Tibial artery (tissue), 4 donors: ENCODE results near the gene OBSCN.

Experiments
- DNase-seq, 2 donors: peaks; one replicate each; pipeline ENCODE4 v3.0.0-alpha.2; 2019
- H3K27ac ChIP-seq, 2 donors: fragments of 200-600 bp; sonication (generic) in 1 of 2; 1 replicate in 1 of 2; 2 replicates in 1 of 2; pipeline ENCODE4 v1.5.1; 2018 to 2019; ENCODE audit warnings: mild to moderate bottlenecking in 1 of 2
- H3K27me3 ChIP-seq, 2 donors: fragments of 200-600 bp; sonication (generic) in 1 of 2; one replicate each; pipeline versions ENCODE4 v1.5.1 to v1.6.0; 2016 to 2019
- H3K36me3 ChIP-seq, 3 donors: fragments of 200-600 bp; sonication (generic) in 2 of 3; one replicate each; pipeline ENCODE4 v1.5.1; 2016 to 2019; ENCODE audit warnings: mild to moderate bottlenecking in 2 of 3
- H3K4me1 ChIP-seq, 4 donors: fragments of 200-600 bp; sonication (generic) in 2 of 4; 1 replicate in 3 of 4; 2 replicates in 1 of 4; pipeline ENCODE4 v1.5.1; 2016 to 2019
- H3K4me3 ChIP-seq, 2 donors: fragments of 200-600 bp; sonication (generic) in 1 of 2; 1 replicate in 1 of 2; 2 replicates in 1 of 2; pipeline ENCODE4 v1.5.1; 2018 to 2019; ENCODE audit warnings: mild to moderate bottlenecking in 2 of 2
- H3K9me3 ChIP-seq, 3 donors: fragments of 200-600 bp; sonication (generic) in 1 of 3; one replicate each; pipeline ENCODE4 v1.5.1; 2016 to 2019
- intact Hi-C: fragments of 100-400 bp; cut with DNase I; formaldehyde crosslinking; loops from one replicate; pipeline ENCODE4 v1.15.0; 2023; ENCODE audit warnings: low total_unique reads
- TF ChIP-seq, protein P1 (sequence below), 2 experiments: fragments of 200-600 bp in 1 of 2; fragments of 450-650 bp in 1 of 2; IDR thresholded peaks; one replicate each; pipeline ENCODE4 v1.5.1; 2017 to 2019; ENCODE audit warnings: antibody characterized with exemption in 2 of 2, mild to moderate bottlenecking in 1 of 2, moderate library complexity in 1 of 2

Gene OBSCN

DNA sequence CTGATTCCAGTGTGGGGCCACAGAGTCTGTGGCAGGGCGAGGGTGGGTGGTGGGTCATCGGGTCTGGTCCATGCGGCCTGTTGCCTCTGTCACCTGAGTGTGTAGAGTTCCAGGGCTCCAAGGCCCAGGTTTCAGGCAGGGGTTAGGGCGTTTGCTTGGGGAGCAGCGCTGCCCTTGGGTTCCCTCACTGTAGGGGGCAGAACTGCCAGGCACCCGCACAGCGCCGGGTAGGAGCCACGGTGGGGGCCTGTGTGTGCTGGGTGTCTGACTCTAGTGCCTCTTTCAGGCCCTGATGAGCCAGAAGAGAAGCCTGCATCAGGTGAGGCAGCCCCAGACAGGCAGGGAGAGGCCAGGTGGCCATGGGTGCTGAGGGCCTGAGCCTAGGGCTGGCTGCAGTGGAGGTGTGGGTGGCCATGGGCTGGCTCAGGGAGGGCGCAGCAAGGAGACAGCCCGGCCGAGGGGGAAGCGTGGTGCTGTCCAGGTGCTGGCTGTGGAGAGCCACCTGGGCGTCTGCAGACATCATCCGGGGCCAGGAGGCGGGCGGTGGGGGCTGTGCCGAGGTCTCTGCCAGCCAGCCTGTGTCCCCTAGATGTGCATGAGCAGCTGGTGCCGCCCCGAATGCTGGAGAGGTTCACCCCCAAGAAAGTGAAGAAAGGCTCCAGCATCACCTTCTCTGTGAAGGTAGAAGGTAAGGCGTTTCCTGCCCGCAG, 126.5 kb downstream of the OBSCN start:
- intact Hi-C loops: no loop called here

DNA sequence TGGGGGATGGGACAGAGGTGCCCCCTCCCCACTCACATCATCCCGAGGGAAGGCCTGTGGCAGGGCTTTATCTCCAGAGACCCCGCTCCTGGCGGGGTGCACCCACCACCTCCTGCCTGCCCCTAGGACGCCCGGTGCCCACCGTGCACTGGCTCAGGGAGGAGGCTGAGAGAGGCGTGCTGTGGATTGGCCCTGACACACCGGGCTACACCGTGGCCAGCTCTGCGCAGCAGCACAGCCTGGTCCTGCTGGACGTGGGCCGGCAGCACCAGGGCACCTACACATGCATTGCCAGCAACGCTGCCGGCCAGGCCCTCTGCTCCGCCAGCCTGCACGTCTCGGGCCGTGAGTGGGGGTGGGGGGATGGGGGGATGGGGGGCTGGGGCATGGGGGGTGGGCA, 127.1 kb downstream of the OBSCN start:
- H3K36me3 ChIP-seq: peaks cover 0 to 70% (median 0%) of the 10 kb centered on the region in 3 donors
- no peak overlapping the region for H3K27ac ChIP-seq
- DNase-seq: peak in 1 of 2 donors; percentile 32
- intact Hi-C loops: no loop called here
- TF ChIP-seq, protein P1, sequence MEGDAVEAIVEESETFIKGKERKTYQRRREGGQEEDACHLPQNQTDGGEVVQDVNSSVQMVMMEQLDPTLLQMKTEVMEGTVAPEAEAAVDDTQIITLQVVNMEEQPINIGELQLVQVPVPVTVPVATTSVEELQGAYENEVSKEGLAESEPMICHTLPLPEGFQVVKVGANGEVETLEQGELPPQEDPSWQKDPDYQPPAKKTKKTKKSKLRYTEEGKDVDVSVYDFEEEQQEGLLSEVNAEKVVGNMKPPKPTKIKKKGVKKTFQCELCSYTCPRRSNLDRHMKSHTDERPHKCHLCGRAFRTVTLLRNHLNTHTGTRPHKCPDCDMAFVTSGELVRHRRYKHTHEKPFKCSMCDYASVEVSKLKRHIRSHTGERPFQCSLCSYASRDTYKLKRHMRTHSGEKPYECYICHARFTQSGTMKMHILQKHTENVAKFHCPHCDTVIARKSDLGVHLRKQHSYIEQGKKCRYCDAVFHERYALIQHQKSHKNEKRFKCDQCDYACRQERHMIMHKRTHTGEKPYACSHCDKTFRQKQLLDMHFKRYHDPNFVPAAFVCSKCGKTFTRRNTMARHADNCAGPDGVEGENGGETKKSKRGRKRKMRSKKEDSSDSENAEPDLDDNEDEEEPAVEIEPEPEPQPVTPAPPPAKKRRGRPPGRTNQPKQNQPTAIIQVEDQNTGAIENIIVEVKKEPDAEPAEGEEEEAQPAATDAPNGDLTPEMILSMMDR (IDR thresholded peaks at IDR 0.05): no peak
- H3K27me3 ChIP-seq: peaks cover 0 to 4% of the 10 kb centered on the region in 2 donors
- no peaks in the 10 kb centered on the region for H3K9me3 ChIP-seq
- no peaks in the 10 kb centered on the region for H3K4me1 ChIP-seq
- H3K4me3 ChIP-seq: no peak overlapping the region

More for the DNA sequence above, 126.5 kb downstream of the OBSCN start:
- Histone ChIP-seq H3K36me3 (peaks cover 0 to 64% (median 0%) of the 10 kb centered on the region in 3 donors), H3K27me3 (peaks cover 0 to 4% of the 10 kb centered on the region in 2 donors), H3K27ac (no peak overlapping the region), H3K4me3 (no peak overlapping the region), H3K4me1 (no peaks in the 10 kb centered on the region), H3K9me3 (no peaks in the 10 kb centered on the region)
- DNase-seq: peak in 1 of 2 donors; percentile 41
- TF ChIP-seq, protein P1 (IDR thresholded peaks at IDR 0.05): no peak

DNA sequence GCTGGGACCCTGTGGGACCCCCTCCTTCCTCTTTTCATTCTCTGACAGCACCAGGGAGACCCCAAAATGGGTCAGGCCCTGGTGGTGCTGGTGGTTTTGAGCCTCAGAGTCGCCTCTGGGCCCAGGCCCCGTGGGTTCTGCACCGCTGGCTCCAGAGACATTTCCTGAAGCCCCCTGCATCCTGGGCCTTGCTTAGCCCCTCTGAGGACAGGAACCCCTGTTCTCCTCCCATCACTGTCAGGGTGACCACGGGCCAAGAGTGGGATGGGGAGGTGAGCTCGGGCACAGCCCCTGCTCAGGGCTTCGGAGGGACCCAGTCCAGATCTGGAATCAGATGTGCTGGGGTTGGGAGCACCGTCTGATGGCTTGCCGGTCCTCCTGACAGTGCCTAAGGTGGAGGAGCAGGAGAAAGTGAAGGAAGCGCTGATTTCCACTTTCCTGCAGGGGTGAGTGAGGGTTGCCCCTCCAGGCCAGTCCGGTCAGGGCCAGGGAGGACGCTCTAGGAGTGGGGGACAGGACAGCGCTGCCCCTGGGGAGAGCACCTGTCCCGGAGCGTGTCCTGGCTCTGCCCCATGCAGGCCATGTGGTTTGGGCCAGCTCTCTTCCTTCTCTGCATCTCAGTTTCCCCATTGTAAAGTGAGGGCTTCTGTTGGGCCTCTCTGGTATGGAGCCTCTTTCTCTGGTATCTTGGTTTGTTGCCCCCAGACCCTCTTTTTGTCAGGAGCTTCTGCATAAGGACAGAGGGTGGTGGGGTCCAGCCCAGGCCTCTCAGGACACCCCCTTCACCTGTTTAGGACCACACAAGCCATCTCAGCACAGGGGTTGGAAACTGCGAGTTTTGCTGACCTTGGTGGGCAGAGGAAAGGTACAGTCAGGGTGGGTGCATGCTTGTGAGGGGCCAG, 127.8 kb downstream of the OBSCN start:
- no peaks in the 10 kb centered on the region for H3K4me1 ChIP-seq
- no peak overlapping the region for H3K4me3 ChIP-seq
- peak; percentile 8 to 33 for DNase-seq
- H3K9me3 ChIP-seq: no peaks in the 10 kb centered on the region
- intact Hi-C loops: no loop called here
- TF ChIP-seq, protein P1 (IDR thresholded peaks at IDR 0.05): no peak
- H3K36me3 ChIP-seq: peaks cover 0 to 74% (median 0%) of the 10 kb centered on the region in 3 donors
- H3K27ac ChIP-seq: no peak overlapping the region
- H3K27me3 ChIP-seq: peaks cover 0 to 4% of the 10 kb centered on the region in 2 donors

GRCh38 chr1:228336308-228337030, 128.6 kb downstream of the OBSCN start:
- intact Hi-C loops: no loop called here
- H3K4me1 ChIP-seq: no peaks in the 10 kb centered on the region
- no peak overlapping the region for H3K27ac ChIP-seq
- TF ChIP-seq, protein P1 (IDR thresholded peaks at IDR 0.05): no peak
- peak; percentile 13 to 56 for DNase-seq
- no peak overlapping the region for H3K4me3 ChIP-seq
- H3K27me3 ChIP-seq: peaks cover 0 to 4% of the 10 kb centered on the region in 2 donors
- H3K9me3 ChIP-seq: no peaks in the 10 kb centered on the region
- H3K36me3 ChIP-seq: peaks cover 0 to 82% (median 0%) of the 10 kb centered on the region in 3 donors

DNA sequence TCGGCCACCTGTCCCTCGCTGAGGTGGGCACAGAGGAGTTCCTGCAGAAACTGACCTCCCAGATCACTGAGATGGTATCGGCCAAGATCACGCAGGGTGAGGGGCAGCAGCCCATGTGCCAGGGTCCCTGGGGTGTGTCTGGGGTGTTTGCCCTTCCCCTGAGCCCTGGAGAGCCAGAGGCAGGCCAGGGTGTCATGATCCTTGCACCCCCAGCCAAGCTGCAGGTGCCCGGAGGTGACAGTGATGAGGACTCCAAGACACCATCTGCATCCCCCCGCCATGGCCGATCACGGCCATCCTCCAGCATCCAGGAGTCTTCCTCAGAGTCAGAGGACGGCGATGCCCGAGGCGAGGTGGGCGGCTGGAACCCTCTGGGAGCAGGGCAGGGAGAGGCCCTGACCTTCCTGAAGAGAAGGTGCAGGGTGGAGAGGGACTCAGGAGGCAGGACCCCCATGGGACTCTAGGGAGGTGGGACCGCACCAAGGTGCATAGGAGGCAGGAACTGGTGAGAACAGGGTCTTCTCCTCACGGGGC, 129.3 kb downstream of the OBSCN start:
- TF ChIP-seq, protein P1 (IDR thresholded peaks at IDR 0.05): no peak
- Histone ChIP-seq H3K9me3 (no peaks in the 10 kb centered on the region), H3K36me3 (peaks cover 0 to 89% (median 0%) of the 10 kb centered on the region in 3 donors), H3K4me3 (no peak overlapping the region), H3K4me1 (no peaks in the 10 kb centered on the region), H3K27me3 (peaks cover 0 to 4% of the 10 kb centered on the region in 2 donors), H3K27ac (no peak overlapping the region)
- peak; percentile 5 to 53 for DNase-seq
- intact Hi-C loops: no loop called here
